GM15510 (cell line): ENCODE data around the gene TRDN.

Experiments used
- POLR2A ChIP-seq: IDR thresholded peaks from 3 replicates; pipeline ENCODE4 v1.6.1; 2011; ENCODE audit warnings: borderline replicate concordance; ENCODE audit not compliant: insufficient read length; ENCODE audit errors: extremely low read depth

The TRDN gene

GRCh38 chr6:123338394-123338793 lies 298.4 kb downstream of the TRDN start:
- TF ChIP-seq POLR2A = no peak

GRCh38 chr6:123333000-123333756 lies 303.6 kb downstream of the TRDN start:
- TF ChIP-seq POLR2A = no peak

GRCh38 chr6:123332070-123332469 lies 304.7 kb downstream of the TRDN start:
- no peak for TF ChIP-seq POLR2A

GRCh38 chr6:123329337-123329736 lies 307.4 kb downstream of the TRDN start:
- TF ChIP-seq POLR2A = no peak

- no peak for TF ChIP-seq POLR2A
These were observed 313.1 kb downstream of the TRDN start for GRCh38 chr6:123323452-123324329.

- no peak for TF ChIP-seq POLR2A
These were observed 315.7 kb downstream of the TRDN start for GRCh38 chr6:123321020-123321419.

- no peak for TF ChIP-seq POLR2A
These were observed 319.9 kb downstream of the TRDN start for GRCh38 chr6:123316733-123317323.

GRCh38 chr6:123309130-123309529 lies 327.6 kb downstream of the TRDN start:
- no peak for TF ChIP-seq POLR2A

GRCh38 chr6:123306334-123306733 lies 330.4 kb downstream of the TRDN start:
- no peak for TF ChIP-seq POLR2A

- no peak for TF ChIP-seq POLR2A
These were observed 341.1 kb downstream of the TRDN start for GRCh38 chr6:123295672-123296071.

GRCh38 chr6:123295181-123295580 lies 341.6 kb downstream of the TRDN start:
- TF ChIP-seq POLR2A = no peak

GRCh38 chr6:123288649-123289048 lies 348.1 kb downstream of the TRDN start:
- no peak for TF ChIP-seq POLR2A

GRCh38 chr6:123276546-123276980 lies 360.2 kb downstream of the TRDN start:
- TF ChIP-seq POLR2A = no peak

GRCh38 chr6:123263981-123264380 lies 372.8 kb downstream of the TRDN start:
- TF ChIP-seq POLR2A = no peak

GRCh38 chr6:123240626-123241025 lies 396.1 kb downstream of the TRDN start:
- TF ChIP-seq POLR2A = no peak
